ENCODE data around the gene UCN2.

GRCh38 chr3:48532271-48532976 is 31.2 kb downstream of the UCN2 start:
- TF ChIP-seq CBFB (CRISPR knock-in tag; IDR thresholded peaks at IDR 0.05; ENCODE audit: low read depth) (no peak), ZNF416 (CRISPR knock-in tag; IDR thresholded peaks at IDR 0.05) (no peak), FOXP1 (CRISPR knock-in tag; IDR thresholded peaks at IDR 0.05; ENCODE audit: borderline replicate concordance) (no peak), ETV6 (CRISPR knock-in tag; IDR thresholded peaks at IDR 0.05) (no peak), MAX (CRISPR knock-in tag; IDR thresholded peaks at IDR 0.05) (no peak), CTCF (IDR thresholded peaks at IDR 0.05) (no peak), FOXJ3 (CRISPR knock-in tag; IDR thresholded peaks at IDR 0.05; ENCODE audit: borderline replicate concordance) (no peak), ELF4 (CRISPR knock-in tag; IDR thresholded peaks at IDR 0.05; ENCODE audit: low read depth) (no peak), ZNF232 (CRISPR knock-in tag; IDR thresholded peaks at IDR 0.05) (no peak), TCF7 (CRISPR knock-in tag; IDR thresholded peaks at IDR 0.05; ENCODE audit: low read depth) (no peak)
- TF ChIP-seq, protein P1, sequence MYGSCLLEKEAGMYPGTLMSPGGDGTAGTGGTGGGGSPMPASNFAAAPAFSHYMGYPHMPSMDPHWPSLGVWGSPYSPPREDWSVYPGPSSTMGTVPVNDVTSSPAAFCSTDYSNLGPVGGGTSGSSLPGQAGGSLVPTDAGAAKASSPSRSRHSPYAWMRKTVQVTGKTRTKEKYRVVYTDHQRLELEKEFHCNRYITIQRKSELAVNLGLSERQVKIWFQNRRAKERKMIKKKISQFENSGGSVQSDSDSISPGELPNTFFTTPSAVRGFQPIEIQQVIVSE (CRISPR knock-in tag; IDR thresholded peaks at IDR 0.05; ENCODE audit: borderline replicate concordance): no peak
- TF ChIP-seq, protein P2, sequence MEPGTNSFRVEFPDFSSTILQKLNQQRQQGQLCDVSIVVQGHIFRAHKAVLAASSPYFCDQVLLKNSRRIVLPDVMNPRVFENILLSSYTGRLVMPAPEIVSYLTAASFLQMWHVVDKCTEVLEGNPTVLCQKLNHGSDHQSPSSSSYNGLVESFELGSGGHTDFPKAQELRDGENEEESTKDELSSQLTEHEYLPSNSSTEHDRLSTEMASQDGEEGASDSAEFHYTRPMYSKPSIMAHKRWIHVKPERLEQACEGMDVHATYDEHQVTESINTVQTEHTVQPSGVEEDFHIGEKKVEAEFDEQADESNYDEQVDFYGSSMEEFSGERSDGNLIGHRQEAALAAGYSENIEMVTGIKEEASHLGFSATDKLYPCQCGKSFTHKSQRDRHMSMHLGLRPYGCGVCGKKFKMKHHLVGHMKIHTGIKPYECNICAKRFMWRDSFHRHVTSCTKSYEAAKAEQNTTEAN (CRISPR knock-in tag; IDR thresholded peaks at IDR 0.05): no peak
